GM18519 (cell line): ENCODE measurements around the gene LIN54.
"Not testable (repeated sequence)": the region's sequence is repeated elsewhere in the genome, so short reads cannot be mapped to it uniquely, and the experiment has no call there.

Experiments used
- ATAC-seq: cut with Tn5 transposase; IDR thresholded peaks from one replicate; pipeline ENCODE4 v1.9.1; 2021; ENCODE audit warnings: mild to moderate bottlenecking, moderate library complexity; ENCODE audit not compliant: unreplicated experiment, low FRiP score

LIN54 gene

DNA sequence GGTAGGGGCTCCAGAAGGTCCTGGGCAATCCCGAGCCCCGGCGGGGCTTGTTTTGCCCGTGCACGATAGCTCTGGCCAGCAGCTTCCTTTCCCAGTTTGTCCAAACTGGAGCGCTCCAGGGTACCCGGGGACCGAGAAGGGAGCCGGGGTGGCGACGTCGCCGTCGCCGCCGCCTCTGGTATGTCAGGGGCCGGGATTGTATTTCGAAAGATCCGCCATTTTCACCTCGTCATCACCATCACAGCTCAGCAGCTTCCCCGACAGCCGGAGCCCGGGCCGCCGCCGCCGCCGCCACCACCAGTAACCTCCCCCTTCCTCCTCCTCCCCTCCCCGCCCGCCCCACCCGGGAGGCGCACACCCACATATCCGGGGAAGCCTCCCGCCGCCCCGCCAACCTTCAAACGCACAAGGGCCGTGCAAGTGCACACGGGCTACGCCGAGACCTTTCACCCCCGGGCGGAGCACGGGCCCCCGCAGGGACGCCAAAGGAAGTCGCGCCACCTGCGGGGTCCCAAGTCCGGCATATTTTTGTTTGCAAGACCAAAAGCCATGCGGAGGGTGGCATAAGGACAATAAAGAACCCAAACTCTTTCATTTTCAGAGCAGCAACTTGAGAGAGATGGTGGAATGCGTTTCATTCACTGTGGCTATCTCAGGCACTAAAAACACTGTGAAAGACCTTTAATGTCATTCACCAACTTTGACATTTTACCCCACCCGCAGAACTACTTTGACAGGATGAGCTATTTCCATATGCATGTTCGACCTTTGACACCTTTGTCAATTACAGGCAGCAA lies at the start of gene LIN54:
Gene LIN54 (minus strand): TSS at position 302 of the 797 bp plus-strand sequence. CDS start 25,979 bp downstream, outside the sequence.
- peak; percentile 24 for ATAC-seq

DNA sequence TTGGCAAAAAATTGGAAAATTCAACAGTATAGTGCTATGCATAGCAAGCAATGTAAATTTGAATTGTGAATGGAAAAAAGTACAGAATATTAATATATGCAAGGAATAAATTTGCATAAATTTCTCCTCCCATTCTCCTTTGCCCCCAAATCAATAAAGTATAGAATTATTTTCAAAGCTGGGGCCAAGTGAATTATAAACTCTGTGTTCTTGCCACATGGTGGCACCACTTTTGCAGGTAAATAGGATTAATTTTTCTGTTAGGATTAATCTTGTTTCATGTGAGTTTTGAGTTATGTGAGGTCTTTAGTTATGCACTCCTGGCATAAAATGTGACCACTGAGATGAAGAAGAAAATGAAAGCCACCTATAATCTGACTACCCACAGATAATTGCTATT lies 44.3 kb upstream of the LIN54 start:
- no peak for ATAC-seq

DNA sequence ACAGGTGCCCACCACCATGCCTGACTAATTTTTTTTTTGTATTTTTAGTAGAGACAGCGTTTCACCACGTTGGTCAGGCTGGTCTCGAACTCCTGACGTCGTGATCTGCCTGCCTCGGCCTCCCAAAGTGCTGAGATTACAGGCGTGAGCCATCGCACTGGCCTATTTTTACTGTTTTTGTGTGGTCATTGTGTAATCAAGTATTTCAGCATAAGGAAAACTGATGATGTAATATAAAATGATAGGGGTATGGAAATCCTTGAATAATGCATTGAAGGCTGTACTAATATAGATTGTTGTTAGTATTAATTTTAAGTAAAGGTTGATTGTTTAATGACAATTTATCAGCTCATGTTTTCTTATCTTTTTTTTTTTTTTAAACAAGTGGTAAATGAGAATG lies 38.2 kb upstream of the LIN54 start:
- ATAC-seq, result not testable (repeated sequence)

DNA sequence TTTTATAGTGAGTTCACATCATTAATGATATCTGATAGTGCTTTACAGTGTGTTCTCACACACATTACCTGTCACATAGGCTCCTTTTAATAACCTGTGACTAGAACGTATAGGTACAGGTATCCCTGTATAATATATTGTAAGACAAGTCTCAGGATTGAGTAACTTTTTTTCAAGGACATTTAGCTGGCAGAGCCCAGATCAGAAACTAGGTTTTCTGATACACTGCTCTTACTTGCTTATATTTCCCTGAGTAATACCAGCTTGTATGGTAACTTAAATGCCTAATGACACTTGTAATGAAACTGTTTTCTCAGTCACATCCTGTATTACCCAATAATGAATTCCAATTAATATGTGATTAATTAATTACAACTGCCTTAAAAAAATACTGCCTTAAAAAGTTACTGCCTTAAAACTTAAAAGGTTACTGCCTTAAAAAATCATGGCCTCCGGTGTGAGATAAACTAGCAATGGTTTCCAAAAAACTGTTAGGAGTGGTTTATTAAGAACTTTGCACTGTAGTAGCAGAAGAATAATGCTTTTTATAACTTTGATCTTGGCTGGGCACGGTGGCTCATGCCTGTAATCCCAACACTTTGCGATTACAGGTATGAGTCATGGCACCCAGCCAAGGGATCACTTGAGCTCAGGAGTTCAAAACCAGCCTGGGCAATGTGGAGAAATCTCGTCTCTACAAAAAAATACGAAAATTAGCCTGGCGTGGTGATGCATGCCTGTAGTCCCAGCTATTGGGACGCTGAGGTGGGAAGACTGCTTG lies 36.3 kb upstream of the LIN54 start:
- ATAC-seq, result no peak

DNA sequence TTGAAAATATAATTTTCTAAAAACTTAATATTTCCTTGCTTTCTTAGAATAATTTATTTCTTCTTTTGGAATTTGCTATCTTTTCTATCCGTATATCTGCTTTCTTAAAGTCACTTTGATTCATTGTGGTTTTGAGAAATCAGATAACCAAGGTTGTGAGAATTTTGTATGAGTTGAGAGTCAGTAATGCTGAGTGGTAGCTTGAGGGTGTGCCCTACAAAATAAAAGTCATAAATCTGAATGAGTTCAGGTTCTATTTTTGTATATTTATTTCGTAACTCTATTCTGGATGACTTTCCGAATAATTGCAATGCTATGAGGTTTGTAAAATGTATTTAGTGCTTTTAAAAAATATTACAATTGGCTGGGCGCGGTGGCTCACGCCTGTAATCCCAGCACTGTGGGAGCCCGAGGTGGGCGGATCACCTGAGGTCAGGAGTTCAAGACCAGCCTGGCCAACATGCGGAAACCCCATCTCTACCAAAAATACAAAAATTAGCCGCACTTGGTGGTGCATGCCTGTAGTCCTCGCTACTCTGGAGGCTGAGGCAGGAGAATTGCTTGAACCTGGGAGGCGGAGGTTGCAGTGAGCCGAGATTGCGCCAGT lies 33.3 kb upstream of the LIN54 start:
- no peak for ATAC-seq

DNA sequence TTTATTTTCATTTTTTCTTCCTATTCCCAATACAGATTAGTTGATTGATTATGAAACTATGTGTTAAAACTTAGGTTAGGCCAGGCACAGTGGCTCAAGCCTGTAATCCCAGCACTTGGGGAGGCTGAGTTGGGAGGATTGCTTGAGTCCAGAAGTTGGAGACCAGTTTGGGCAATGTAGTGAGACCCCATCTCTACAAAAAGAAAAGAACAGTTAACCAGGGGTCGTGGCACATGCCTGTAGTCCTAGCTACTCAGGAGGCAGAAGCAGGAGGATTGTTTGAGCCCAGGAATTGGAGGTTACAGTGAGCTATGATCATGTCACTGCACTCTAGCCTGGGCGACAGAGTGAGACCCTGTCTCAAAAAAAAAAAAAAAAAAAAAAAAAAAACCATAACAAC lies 32.5 kb upstream of the LIN54 start:
- ATAC-seq, result not testable (repeated sequence)

DNA sequence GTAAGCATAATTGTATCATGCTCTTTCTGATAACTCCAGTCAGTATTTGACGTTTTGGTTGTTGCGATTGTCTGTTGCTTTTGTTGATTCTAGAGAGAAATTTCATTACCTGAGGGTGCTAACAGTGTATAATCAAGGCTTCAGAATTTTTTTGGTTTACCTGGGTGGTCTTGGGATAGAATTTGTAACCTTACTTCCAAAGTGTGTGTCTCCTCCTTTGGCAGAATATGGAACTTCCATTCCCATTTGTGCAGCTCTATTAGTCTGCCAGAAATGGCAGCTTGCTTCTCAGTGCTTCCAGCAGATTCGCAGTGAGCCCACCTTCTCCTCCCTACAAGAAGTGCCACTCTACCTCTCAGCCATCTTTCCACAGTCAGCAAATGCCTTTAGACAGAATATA lies 29.6 kb upstream of the LIN54 start:
- no peak for ATAC-seq

DNA sequence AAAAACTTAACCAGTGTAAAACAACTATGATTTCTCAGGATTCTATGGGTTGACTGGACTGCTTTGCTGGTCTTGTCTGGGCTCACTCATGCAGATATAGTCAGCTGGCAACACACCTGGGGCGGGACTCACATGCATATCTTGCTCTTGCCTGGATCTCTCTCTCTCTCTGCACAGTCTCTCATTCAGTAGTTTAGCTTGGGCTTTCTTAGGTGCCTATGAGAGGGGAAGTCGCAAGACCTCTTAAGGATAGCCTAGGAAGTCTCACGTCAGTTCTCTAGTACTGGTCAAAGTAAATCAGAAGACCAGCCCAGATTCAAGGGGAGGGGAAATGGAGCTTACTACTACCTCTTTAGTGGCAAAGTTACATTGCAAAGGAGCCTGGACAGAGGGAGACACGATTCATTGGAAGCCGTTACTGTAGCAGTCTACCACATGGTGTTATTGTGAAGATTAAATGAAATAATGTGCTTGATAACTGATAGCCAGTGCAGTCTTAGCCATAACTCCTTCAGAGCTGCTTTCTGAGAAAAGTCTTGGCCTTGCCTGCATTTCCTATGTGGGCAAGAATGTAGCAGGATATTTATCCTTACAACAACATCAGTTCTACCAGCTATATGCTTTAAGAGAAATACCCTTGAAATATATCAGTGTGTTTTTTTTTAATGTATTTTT lies 26.5 kb upstream of the LIN54 start:
- no peak for ATAC-seq

DNA sequence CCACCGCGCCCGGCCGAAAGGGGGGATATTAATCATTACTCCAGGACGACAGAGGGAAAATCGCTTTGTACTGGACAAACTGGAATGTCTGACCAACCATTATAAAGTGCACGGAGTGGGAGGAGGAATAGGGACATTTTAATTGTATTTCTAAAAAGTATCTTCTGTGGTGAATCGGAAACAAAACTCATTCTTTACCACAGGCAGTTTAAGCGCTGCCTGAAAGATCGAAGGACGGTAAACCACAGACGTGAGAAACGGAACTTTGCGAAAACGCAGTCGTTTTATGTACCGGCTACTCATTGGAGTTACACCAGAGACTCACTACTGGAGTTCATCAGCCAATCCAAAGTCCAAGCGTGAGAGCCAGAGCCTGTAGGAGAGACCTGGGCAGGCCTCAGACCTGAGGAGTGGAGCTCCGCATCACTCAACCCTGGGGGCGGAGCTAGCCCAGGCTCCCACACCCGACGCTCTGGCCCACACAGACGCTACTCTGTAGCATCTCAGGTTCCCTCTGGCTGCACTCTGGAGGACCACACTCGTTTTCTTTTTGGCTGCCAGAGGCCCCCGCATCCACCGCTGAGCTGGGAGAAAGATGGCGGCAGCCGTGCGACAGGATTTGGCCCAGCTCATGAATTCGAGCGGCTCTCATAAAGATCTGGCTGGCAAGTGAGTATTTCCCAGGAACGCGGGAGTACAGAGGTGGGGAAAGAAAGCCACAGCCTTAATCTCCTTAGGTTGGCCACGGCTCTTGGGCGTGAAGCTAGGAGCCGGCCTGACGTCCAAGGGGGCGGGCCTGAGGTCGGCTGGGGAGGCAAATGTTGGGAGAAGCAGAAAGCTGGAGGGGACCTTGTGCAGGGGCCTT lies 24.2 kb upstream of the LIN54 start, which contains the start of gene COPS4:
Gene COPS4 (plus strand): TSS at position 554 of the 865 bp plus-strand sequence. CDS start 42 bp downstream, at position 596.
- ATAC-seq, result peak; percentile 97

DNA sequence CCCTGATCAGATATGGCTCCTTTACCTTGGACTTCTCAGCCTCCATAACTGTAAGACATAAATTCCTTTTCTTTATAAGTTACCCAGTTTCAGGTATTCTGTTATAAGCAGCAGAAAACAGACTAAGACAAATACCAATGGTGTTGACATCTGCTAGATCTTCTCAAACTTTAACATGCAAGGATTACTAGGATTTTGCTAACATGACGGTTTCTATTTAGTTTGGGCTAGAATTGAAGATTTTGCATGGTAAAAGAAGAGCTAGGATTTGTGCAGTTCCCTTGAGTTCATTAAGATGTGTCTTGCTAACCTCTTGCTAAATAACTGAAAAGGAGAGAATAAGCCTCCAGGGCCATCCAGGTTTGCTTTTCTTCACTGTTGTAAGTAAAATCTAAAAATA lies 19.1 kb upstream of the LIN54 start:
- no peak for ATAC-seq

DNA sequence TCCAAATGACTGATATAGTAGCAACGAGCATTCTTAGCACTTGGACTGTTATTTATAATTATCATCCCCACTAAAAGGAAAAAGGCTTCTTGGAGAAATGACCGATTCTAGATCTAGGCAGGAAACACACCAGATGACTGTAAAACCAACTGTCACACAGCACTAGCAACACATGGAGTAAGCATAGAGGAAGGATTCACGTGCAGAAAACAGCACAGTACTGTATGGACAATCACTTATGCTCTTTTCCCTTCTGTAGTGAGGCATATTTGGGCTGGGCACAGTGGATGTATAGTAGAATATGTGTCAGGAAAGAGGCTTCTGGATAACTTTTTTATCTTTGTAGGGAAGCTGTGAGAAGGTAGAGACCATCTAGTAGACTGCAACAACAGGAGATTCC lies 18.4 kb upstream of the LIN54 start:
- no peak for ATAC-seq

DNA sequence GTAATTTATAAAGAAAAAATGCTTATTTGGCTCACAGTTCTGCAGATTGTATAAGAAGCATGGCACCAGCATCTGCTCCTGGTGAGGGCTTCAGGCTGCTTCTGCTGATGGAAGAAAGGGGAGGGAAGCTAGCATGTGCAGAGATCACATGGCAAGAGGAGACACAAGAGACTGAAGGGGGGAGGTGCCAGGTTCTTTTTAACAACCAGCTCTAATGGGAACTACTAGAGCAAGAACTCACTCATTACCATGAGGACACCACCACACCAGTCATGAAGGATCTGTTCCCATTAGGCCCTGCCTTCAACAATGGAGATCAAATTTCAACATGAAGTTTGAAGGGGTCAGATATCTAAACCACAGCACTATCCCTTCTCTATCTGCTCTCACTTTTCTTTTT lies 14.9 kb upstream of the LIN54 start:
- no peak for ATAC-seq

DNA sequence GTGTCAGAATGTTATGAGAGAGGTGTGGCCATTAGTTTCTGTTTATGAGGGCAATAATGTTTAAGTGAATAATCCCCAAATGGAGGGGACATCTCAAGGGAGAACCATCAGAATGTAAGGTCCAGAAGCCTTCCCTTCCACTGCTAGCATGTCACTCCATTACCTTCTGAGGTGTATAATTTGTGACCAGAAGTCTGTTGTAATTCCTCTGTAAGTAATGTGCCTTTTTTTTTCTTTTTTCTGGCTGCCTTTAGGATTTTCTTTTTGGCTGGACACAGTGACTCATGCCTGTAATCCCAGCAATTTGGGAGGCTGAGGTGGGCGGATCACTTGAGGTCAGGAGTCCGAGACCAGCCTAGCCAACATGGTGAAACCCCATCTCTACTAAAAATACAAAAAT lies 13.6 kb upstream of the LIN54 start:
- no peak for ATAC-seq

DNA sequence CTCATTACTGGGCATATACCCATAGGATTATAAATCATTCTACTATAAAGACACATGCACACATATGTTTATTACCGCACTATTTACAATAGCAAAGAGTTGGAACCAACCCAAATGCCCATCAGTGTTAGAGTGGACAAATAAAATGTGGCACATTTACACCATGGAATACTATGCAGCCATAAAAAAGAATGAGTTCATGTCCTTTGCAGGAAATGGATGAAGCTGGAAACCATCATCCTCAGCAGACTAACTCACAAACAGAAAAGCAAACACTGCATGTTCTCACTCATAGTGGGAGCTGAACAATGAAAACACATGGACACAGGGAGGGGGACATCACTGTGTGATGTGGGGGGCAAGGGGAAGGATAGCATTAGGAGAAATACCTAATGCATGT lies 13.0 kb upstream of the LIN54 start:
- not testable (repeated sequence) for ATAC-seq

DNA sequence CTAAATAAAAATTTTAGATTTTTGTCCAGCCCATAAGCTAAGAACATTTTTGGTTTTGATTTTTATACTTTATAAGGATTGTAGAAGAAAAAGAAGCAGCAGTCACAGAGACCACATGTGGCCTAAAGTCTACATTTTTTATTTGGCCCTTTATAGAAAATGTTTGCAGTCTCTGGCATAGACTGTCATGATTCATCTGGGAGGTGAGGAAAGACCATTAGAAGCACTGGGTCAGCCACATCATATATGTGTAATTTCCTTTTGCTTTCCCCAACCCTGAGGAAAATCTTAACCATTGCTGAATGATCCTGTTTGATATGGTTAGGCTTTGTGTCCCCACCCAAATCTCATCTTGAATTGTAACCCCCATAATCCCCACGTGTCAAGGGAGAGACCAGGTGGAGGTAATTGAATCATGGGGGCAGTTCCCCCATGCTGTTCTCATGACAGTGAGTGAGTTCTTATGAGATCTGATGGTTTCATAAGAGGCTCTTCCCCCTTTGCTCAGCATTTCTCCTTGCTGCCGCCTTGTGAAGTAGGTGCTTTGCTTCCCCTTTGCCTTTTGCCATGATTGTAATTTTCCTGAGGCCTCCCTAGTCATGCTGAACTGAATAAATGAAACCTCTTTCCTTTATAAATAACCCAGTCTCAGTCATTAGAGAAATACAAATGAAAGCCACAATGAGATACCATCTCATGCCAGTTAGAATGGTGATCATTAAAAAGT lies 12.3 kb upstream of the LIN54 start:
- no peak for ATAC-seq

DNA sequence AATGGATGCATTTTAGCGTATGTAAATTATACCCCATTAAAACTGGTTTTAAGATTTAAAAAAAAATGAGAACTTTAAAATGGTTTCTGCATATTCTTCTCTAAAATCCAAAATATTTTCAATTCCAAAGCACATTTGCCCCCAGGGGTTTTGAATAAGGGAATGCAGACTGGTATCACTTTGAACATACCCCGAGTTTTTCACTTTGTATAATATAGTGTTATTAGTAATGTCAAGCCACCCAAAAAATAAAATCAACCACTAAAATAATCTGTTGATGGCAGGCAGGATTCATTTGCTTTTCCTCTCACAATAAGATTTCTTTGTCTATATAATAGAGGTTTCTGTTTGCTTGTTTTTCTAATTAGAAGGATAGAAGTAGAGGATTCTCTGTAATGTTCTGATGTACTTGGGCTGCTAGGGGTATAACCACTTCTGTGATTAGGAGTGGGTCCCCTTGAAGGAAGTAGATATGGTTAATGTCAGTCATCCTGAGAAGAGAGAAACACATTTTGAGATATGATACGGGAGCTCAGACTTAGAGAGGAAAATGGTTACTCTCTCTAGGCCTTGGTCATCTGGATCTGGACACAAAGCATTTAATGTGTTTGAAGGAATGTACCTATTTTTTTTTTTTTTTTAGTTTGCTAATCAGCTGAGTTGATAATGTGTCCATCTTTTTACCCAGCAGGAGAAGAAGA lies 9.3 kb upstream of the LIN54 start:
- peak; percentile 77 for ATAC-seq

DNA sequence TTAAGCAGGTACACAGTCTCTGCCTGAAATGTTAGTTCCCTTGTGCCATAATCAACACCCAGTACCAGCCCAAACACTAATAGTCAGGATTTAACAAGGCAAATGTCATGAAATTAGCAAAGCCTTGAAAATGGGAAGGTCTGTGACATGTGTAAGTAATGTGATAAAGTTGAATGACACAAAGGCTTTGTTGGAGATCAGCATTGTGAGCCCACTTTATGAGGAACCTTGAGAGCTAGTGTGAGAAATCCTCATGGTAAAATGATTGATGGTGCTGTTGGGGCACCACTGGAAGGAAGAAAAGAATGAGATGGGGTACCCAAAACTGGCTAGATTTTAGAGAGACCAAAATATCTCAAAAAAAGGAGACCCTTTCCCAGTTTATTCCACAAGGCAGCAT lies 3.3 kb upstream of the LIN54 start:
- no peak for ATAC-seq

DNA sequence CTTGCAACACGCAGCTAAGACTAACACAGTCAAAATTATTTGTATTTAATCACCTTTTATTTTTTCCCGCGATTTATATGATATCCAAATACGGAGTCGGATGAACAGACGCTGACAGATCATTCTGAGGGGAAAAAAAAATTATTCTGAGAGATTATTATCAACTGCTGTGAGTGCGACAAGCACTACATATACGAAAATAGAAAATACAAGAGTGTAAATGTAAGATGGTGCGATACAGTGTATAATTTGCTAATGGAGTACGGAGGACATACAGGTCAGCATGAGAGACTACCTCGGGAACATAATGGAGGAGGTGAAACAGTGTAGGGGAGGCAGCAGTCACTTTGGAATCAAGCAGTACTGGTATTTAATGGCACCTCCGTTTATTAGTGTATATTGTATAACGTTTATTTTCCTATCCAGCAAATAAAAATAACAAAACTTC lies 2.8 kb upstream of the LIN54 start:
- no peak for ATAC-seq
